ENCODE measurements around the gene RSRC1.

RSRC1 gene

DNA sequence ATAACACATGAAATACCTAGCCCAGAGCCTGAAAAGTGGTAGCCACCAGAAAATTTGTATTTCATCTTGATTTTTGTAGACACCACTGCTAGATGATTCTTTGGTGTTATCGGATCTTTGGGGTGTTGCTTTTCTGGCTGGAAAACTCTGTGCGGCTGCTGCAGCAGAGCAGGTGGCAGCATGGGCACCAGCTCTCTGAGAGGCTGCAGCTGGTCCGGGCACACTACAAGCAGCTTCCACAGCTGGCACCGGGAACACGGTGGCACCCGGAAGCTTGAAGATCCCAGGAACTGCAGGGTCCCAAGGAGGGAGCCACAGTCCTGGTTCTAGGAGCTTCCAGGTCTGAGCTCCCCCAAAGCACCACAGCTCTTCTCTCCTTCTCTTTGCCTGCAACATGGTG, 249.4 kb downstream of the RSRC1 start:
- no peak overlapping the region for H3K4me3 ChIP-seq (ENCODE audit: low read depth, low read length)
- H3K4me1 ChIP-seq (ENCODE audit: control insufficient read depth, insufficient read depth, low read length) = no peaks in the 10 kb centered on the region
- no peaks in the 10 kb centered on the region for H3K27me3 ChIP-seq (ENCODE audit: control insufficient read depth, insufficient read depth, low read length)
- no peaks in the 10 kb centered on the region for H3K36me3 ChIP-seq (ENCODE audit: control insufficient read depth, insufficient read depth, low read length)
- H3K9me3 ChIP-seq (ENCODE audit: control insufficient read depth, insufficient read depth, low read length) = no peaks in the 10 kb centered on the region
- H3K9ac ChIP-seq (ENCODE audit: low read depth, low read length) = no peak overlapping the region
- no peak overlapping the region for H3K27ac ChIP-seq (ENCODE audit: low read depth, low read length)

DNA sequence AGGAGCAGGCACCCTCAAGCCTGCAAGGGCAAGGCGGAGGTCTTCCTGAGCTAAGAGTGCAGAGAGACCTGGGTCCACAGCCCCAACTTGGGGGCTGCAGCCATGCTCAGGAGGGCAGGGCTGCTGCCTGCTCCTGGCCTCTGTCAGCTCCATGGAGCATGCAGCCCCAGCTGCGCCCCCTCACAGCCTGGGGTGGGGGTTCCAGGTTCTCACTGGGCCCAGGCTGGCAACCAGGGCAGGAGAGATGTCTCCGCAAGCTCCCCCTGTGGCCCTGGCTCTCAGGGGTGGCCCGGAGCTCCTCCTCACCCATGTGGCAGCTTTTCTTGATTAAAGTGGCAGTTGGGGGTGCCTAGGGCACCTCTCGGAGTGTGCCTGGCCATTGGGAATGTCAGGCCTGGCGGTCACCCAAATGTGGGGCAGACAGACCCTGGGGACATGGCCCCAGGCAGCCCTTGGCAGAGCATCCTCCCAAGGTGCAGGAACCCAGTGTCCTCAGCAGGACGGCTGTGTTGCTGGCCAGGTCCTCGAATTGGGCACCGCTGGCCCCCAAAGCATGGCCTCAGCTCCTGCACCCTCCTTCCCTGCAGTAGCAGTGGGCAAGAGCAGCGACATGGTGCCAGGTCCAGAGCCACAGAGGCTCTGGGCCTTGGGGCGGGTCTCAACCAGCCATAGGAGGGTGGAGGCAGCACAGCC, 251.0 kb downstream of the RSRC1 start:
- Histone ChIP-seq H3K4me3 (ENCODE audit: low read depth, low read length) (no peak overlapping the region), H3K36me3 (ENCODE audit: control insufficient read depth, insufficient read depth, low read length) (no peaks in the 10 kb centered on the region), H3K27ac (ENCODE audit: low read depth, low read length) (no peak overlapping the region), H3K4me1 (ENCODE audit: control insufficient read depth, insufficient read depth, low read length) (no peaks in the 10 kb centered on the region), H3K9ac (ENCODE audit: low read depth, low read length) (no peak overlapping the region), H3K27me3 (ENCODE audit: control insufficient read depth, insufficient read depth, low read length) (no peaks in the 10 kb centered on the region), H3K9me3 (ENCODE audit: control insufficient read depth, insufficient read depth, low read length) (no peaks in the 10 kb centered on the region)

DNA sequence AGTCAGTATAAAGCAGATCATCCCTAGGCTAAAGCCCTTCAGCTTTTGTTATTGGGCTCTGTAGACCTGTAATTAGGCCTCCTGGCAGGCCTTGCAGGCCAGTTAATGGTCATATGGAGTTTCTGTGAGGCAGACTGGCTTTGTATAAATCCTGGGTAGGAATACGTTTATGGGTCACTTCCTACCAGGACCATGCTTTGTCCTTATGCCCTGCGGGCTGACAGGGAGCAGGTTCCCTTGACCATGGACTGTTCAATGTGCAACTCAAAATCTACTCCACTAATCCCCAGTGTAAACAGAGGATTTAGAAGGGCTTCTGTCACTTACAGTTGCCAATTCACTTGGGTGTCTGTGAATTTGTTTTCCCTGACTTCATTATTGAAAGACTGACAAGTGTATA, 258.4 kb downstream of the RSRC1 start:
- Histone ChIP-seq H3K4me3 (ENCODE audit: low read depth, low read length) (no peak overlapping the region), H3K27ac (ENCODE audit: low read depth, low read length) (no peak overlapping the region), H3K9me3 (ENCODE audit: control insufficient read depth, insufficient read depth, low read length) (no peaks in the 10 kb centered on the region), H3K27me3 (ENCODE audit: control insufficient read depth, insufficient read depth, low read length) (no peaks in the 10 kb centered on the region), H3K9ac (ENCODE audit: low read depth, low read length) (no peak overlapping the region), H3K36me3 (ENCODE audit: control insufficient read depth, insufficient read depth, low read length) (no peaks in the 10 kb centered on the region), H3K4me1 (ENCODE audit: control insufficient read depth, insufficient read depth, low read length) (no peaks in the 10 kb centered on the region)

DNA sequence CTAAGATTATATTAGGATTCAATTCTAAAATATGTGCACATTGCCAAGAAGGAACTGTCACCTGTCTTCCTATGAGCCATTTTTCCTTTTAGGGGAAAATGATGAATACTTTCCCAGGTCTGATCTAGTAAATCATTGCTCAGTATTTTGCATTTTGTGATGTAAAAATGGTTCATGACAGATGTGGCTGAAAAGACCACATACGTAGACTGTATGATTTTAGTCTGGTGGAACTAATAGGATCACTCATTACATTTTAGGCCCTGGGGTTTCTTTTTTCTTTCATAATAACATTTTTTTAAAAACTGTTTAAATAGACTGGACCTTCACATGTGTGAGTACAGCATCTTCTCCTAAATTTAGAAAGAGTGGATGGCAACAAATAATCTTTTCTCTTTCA, 259.4 kb downstream of the RSRC1 start:
- H3K4me1 ChIP-seq (ENCODE audit: control insufficient read depth, insufficient read depth, low read length) = no peaks in the 10 kb centered on the region
- no peak overlapping the region for H3K27ac ChIP-seq (ENCODE audit: low read depth, low read length)
- no peaks in the 10 kb centered on the region for H3K9me3 ChIP-seq (ENCODE audit: control insufficient read depth, insufficient read depth, low read length)
- no peak overlapping the region for H3K9ac ChIP-seq (ENCODE audit: low read depth, low read length)
- H3K27me3 ChIP-seq (ENCODE audit: control insufficient read depth, insufficient read depth, low read length) = no peaks in the 10 kb centered on the region
- no peak overlapping the region for H3K4me3 ChIP-seq (ENCODE audit: low read depth, low read length)
- no peaks in the 10 kb centered on the region for H3K36me3 ChIP-seq (ENCODE audit: control insufficient read depth, insufficient read depth, low read length)

DNA sequence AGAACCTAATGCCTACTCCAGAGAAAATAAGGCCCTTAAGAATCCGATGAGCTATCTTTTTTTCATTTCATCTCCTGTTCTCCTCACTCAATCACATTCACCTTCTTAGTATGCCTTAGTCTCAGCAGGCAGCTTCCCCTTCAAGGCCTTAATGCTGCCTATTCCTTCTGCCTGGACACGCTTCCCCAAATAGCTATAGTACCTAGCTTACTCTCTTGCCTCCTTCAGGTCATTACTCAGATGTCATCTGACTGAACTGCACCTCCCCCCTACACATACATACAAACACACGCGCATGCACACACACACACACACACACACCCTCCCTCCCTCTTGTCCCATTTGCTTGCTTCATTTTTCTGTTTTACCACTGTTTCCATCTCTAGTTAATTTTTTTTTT, 269.6 kb downstream of the RSRC1 start:
- no peaks in the 10 kb centered on the region for H3K4me1 ChIP-seq (ENCODE audit: control insufficient read depth, insufficient read depth, low read length)
- H3K27ac ChIP-seq (ENCODE audit: low read depth, low read length) = no peak overlapping the region
- H3K9me3 ChIP-seq (ENCODE audit: control insufficient read depth, insufficient read depth, low read length) = no peaks in the 10 kb centered on the region
- no peak overlapping the region for H3K9ac ChIP-seq (ENCODE audit: low read depth, low read length)
- H3K4me3 ChIP-seq (ENCODE audit: low read depth, low read length) = no peak overlapping the region
- no peaks in the 10 kb centered on the region for H3K36me3 ChIP-seq (ENCODE audit: control insufficient read depth, insufficient read depth, low read length)
- no peaks in the 10 kb centered on the region for H3K27me3 ChIP-seq (ENCODE audit: control insufficient read depth, insufficient read depth, low read length)

DNA sequence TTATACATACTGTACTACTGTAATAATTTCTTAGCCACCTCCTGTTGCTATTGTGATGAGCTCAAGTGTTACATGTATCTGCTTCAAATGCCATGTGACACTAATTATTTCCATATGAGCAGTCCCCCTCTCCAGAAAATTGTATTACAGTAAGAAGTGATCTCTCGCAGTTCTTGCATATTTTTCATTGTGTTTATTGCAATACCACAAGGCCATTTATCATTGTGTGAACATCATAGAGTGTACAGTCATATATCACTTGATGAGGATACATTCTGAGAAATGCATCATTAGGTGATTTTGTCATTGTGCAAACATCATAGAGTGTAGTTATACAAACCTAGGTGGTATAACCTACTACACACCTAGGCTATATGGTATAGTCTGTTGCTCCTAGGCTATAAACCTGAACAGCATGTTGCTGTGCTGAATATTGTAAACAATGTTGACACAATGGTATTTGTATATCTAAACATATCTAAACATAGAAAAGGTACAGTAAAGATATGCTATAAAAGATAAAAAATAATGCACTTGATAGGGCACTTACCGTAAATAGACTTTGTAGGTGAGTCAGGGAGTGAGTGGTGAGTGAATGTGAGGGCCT, 271.5 kb downstream of the RSRC1 start:
- Histone ChIP-seq H3K9ac (ENCODE audit: low read depth, low read length) (no peak overlapping the region), H3K27ac (ENCODE audit: low read depth, low read length) (no peak overlapping the region)

DNA sequence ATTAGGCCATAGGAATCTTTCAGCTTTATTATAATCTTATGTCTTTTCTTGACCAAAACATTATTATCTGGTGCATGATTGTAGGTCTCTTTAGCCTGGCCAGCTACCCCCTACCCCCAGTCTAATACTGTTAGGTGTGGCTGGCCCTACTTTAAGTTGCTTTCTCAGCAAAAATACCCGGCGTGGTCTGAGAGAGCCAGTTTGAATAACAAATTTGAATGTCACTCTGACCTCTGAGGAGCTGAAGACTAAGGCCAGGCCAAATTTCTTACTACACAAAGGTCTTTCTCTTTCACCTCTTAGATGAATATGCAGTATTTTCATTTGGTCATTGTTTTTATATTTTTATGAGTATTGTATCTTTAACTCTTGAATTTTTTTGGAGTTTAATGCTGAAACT, 272.6 kb downstream of the RSRC1 start:
- Histone ChIP-seq H3K9ac (ENCODE audit: low read depth, low read length) (no peak overlapping the region), H3K4me3 (ENCODE audit: low read depth, low read length) (no peak overlapping the region), H3K27ac (ENCODE audit: low read depth, low read length) (no peak overlapping the region), H3K4me1 (ENCODE audit: control insufficient read depth, insufficient read depth, low read length) (no peaks in the 10 kb centered on the region), H3K27me3 (ENCODE audit: control insufficient read depth, insufficient read depth, low read length) (no peaks in the 10 kb centered on the region), H3K9me3 (ENCODE audit: control insufficient read depth, insufficient read depth, low read length) (no peaks in the 10 kb centered on the region), H3K36me3 (ENCODE audit: control insufficient read depth, insufficient read depth, low read length) (no peaks in the 10 kb centered on the region)

More for the DNA sequence above, 271.5 kb downstream of the RSRC1 start:
- Histone ChIP-seq H3K9me3 (ENCODE audit: control insufficient read depth, insufficient read depth, low read length) (no peaks in the 10 kb centered on the region), H3K4me3 (ENCODE audit: low read depth, low read length) (no peak overlapping the region), H3K36me3 (ENCODE audit: control insufficient read depth, insufficient read depth, low read length) (no peaks in the 10 kb centered on the region), H3K4me1 (ENCODE audit: control insufficient read depth, insufficient read depth, low read length) (no peaks in the 10 kb centered on the region), H3K27me3 (ENCODE audit: control insufficient read depth, insufficient read depth, low read length) (no peaks in the 10 kb centered on the region)

DNA sequence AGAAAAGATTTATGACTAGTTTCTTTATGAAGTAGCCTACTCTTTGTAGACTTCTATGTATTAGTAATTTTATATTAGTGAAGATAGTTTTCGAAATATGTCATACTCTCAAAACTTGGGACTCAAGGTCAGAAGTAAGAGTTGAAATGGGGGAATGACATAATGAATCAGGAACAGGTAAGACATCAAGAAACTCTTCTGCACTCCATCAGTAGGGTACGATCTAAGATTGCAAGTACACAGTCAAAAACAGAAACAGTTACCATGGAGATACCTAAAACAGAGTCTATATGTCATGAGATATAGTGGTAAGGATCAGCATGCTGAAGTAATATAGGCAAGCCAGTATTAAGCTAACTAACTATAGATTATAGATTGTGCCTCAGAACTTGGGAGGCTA, 274.1 kb downstream of the RSRC1 start:
- H3K36me3 ChIP-seq (ENCODE audit: control insufficient read depth, insufficient read depth, low read length) = no peaks in the 10 kb centered on the region
- H3K27ac ChIP-seq (ENCODE audit: low read depth, low read length) = no peak overlapping the region
- H3K9me3 ChIP-seq (ENCODE audit: control insufficient read depth, insufficient read depth, low read length) = no peaks in the 10 kb centered on the region
- H3K27me3 ChIP-seq (ENCODE audit: control insufficient read depth, insufficient read depth, low read length) = no peaks in the 10 kb centered on the region
- no peak overlapping the region for H3K9ac ChIP-seq (ENCODE audit: low read depth, low read length)
- no peaks in the 10 kb centered on the region for H3K4me1 ChIP-seq (ENCODE audit: control insufficient read depth, insufficient read depth, low read length)
- no peak overlapping the region for H3K4me3 ChIP-seq (ENCODE audit: low read depth, low read length)

DNA sequence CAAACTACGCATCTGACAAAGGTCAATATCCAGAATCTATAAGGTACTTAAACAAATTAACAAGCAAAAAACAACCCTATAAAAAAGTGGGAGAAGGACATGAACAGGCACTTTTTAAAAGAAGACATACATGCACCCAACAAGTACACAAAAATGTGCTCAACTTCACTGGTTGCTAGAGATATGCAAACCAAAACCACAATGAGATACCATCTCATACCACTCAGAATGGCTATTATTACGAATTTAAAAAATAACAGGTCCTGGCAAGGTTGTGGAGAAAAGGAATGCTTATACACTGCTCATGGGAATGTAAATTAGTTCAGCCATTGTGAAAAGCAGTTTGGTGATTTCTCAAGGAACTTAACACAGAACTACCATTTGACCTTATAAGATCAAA, 285.5 kb downstream of the RSRC1 start:
- Histone ChIP-seq H3K27me3 (ENCODE audit: control insufficient read depth, insufficient read depth, low read length) (no peaks in the 10 kb centered on the region), H3K36me3 (ENCODE audit: control insufficient read depth, insufficient read depth, low read length) (no peaks in the 10 kb centered on the region), H3K4me1 (ENCODE audit: control insufficient read depth, insufficient read depth, low read length) (peaks cover 11% of the 10 kb centered on the region; the same call in 1 of the 2 replicates), H3K9me3 (ENCODE audit: control insufficient read depth, insufficient read depth, low read length) (peaks cover 11% of the 10 kb centered on the region), H3K9ac (ENCODE audit: low read depth, low read length) (no peak overlapping the region), H3K4me3 (ENCODE audit: low read depth, low read length) (no peak overlapping the region), H3K27ac (ENCODE audit: low read depth, low read length) (no peak overlapping the region)

DNA sequence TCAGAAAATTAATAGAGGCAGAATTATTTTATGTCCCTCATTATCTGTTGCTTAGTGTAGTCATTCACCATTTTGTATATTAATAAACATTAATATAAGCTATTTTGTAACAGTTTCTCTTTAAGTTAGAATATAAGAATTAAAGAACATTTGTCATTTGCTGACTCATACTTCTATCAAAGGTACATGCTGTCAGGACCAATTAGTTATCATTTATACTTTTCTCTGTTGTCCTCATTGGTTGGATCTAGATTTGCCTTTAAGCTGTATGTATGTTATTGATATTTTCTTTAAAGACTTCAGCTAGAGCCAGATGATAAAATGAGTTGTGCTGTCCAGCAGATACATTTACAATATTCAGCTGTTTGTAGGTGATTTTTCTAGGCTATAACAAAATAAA, 292.7 kb downstream of the RSRC1 start:
- H3K4me3 ChIP-seq (ENCODE audit: low read depth, low read length) = no peak overlapping the region

DNA sequence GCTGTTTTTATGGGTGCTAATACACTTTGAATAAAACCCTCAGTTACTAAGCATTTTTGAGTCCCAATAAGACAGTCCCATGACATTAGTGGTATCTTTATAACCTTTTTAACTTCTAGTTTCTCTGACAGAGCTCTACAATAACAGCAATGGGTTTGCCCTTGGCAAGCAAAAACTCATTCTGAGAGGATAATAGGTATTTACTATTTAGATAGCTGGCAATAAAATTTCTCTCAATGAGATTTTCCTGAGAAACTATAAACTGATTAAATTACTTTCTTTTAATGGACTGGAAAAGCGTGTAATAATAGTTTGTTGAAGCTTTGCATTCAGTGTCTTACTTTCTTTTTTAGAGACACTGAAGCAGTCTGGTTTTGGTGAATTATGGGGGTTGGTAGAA, 293.1 kb downstream of the RSRC1 start:
- no peaks in the 10 kb centered on the region for H3K36me3 ChIP-seq (ENCODE audit: control insufficient read depth, insufficient read depth, low read length)
- H3K27ac ChIP-seq (ENCODE audit: low read depth, low read length) = no peak overlapping the region
- peaks cover 11% of the 10 kb centered on the region for H3K4me1 ChIP-seq (ENCODE audit: control insufficient read depth, insufficient read depth, low read length)
- H3K27me3 ChIP-seq (ENCODE audit: control insufficient read depth, insufficient read depth, low read length) = no peaks in the 10 kb centered on the region
- no peaks in the 10 kb centered on the region for H3K9me3 ChIP-seq (ENCODE audit: control insufficient read depth, insufficient read depth, low read length)
- no peak overlapping the region for H3K9ac ChIP-seq (ENCODE audit: low read depth, low read length)
- no peak overlapping the region for H3K4me3 ChIP-seq (ENCODE audit: low read depth, low read length)

More for the DNA sequence above, 292.7 kb downstream of the RSRC1 start:
- H3K27me3 ChIP-seq (ENCODE audit: control insufficient read depth, insufficient read depth, low read length) = no peaks in the 10 kb centered on the region
- H3K9me3 ChIP-seq (ENCODE audit: control insufficient read depth, insufficient read depth, low read length) = no peaks in the 10 kb centered on the region
- H3K27ac ChIP-seq (ENCODE audit: low read depth, low read length) = no peak overlapping the region
- H3K4me1 ChIP-seq (ENCODE audit: control insufficient read depth, insufficient read depth, low read length) = peaks cover 11% of the 10 kb centered on the region
- no peaks in the 10 kb centered on the region for H3K36me3 ChIP-seq (ENCODE audit: control insufficient read depth, insufficient read depth, low read length)
- H3K9ac ChIP-seq (ENCODE audit: low read depth, low read length) = no peak overlapping the region
